K562 (cell line): ENCODE results near the gene TMEM95. TPM values are rescaled to one million over a fixed set of nuclear protein-coding genes. Genes with fewer than 3 reads are reported as not detected.
A peak's percentile ranks its signal among the peaks of the same experiment; 100 is the strongest.

Experiments used
- ATAC-seq: fragments of 200-7000 bp; cut with Tn5 transposase; 3 replicates; pipeline ENCODE4 v1.9.1; 2020; ENCODE audit warnings: moderate library complexity
- BruUV-seq: library from RNA; stranded (reverse); fragments of 400-500 nt; replicated peaks from 2 replicates; lab custom pipeline; 2021; lab: Mats Ljungman, UMichigan
- CTCF ChIA-PET: fragments of 300-600 bp; formaldehyde crosslinking; extraction: SDS; loops from one replicate; lab custom pipeline; 2021; ENCODE audit warnings: low intra/inter-chr PET ratio; lab: Yijun Ruan, JAX
- POLR2A ChIA-PET: fragments of 300-600, 350-650 bp; sonication (Branson Sonifier 250); formaldehyde crosslinking; extraction: SDS; loops from one replicate; lab custom pipeline; 2021; ENCODE audit warnings: antibody characterized with exemption, inconsistent platforms; lab: Yijun Ruan, JAX
- DNase-seq, 4 experiments: peaks; one replicate each; pipeline versions ENCODE4 v3.0.0 to v3.0.0-alpha.2; 2011 to 2018; ENCODE audit warnings: low spot score in 3 of 4, mixed read lengths in 3 of 4; ENCODE audit errors: extremely low read depth in 1 of 4
- FAIRE-seq: peaks from 2 replicates; lab custom pipeline; 2011; peaks lifted over from hg19 to GRCh38; lab: Jason Lieb, UNC
- H2AFZ ChIP-seq: 2 replicates; pipeline ENCODE4 v1.6.0; 2011; ENCODE audit warnings: low read depth, low read length, control low read depth, inconsistent platforms
- H3K27ac ChIP-seq: fragments of 200-600 bp; 3 replicates; pipeline ENCODE4 v1.8.0; 2011; ENCODE audit warnings: low read depth, mild to moderate bottlenecking, control low read depth, inconsistent platforms, low read length, moderate library complexity, mixed read lengths; ENCODE audit errors: extremely low read depth
- H3K27me3 ChIP-seq, 2 experiments: fragments of 300-600 bp in 1 of 2; 2 replicates in 1 of 2; 3 replicates in 1 of 2; pipeline versions ENCODE4 v1.6.0 to v1.8.0; 2011; ENCODE audit warnings: inconsistent platforms in 2 of 2, low read length in 2 of 2, mild to moderate bottlenecking in 1 of 2, mixed read lengths in 1 of 2, moderate library complexity in 1 of 2; ENCODE audit not compliant: control insufficient read depth in 2 of 2, insufficient read depth in 2 of 2
- H3K36me3 ChIP-seq: fragments of 300-600 bp; 3 replicates; pipeline ENCODE4 v1.8.0; 2011; ENCODE audit warnings: mild to moderate bottlenecking, low read length, inconsistent platforms; ENCODE audit not compliant: control insufficient read depth, insufficient read depth
- H3K4me1 ChIP-seq, 2 experiments: fragments of 200-600 bp in 1 of 2; replicated peaks in 1 of 2; 2 replicates in 1 of 2; 3 replicates in 1 of 2; pipeline versions ENCODE4 v1.5.1 to v1.8.0; 2011; ENCODE audit warnings: inconsistent platforms in 2 of 2, low read length in 2 of 2, mild to moderate bottlenecking in 1 of 2, mixed read lengths in 1 of 2, moderate library complexity in 1 of 2; ENCODE audit not compliant: control insufficient read depth in 2 of 2, insufficient read depth in 2 of 2
- H3K4me2 ChIP-seq: 2 replicates; pipeline ENCODE4 v1.6.1; 2011; ENCODE audit warnings: low read length, control low read depth, inconsistent platforms, mixed read lengths; ENCODE audit not compliant: insufficient read depth
- H3K4me3 ChIP-seq: fragments of 200-600 bp; sonication (generic), shearing (Covaris generic); 2 replicates; pipeline ENCODE4 v1.5.1; 2016; ENCODE audit warnings: control low read depth, inconsistent platforms
- H3K79me2 ChIP-seq: fragments of 200-600 bp; 3 replicates; pipeline ENCODE4 v1.8.0; 2011; ENCODE audit warnings: low read length, inconsistent platforms; ENCODE audit not compliant: control insufficient read depth, insufficient read depth
- H3K9ac ChIP-seq, 2 experiments: 2 replicates each; pipeline versions ENCODE4 v1.6.0 to v1.6.1; 2011; ENCODE audit warnings: low read depth in 2 of 2, low read length in 2 of 2, control low read depth in 1 of 2, inconsistent platforms in 1 of 2, mild to moderate bottlenecking in 1 of 2, mixed read lengths in 1 of 2; ENCODE audit not compliant: insufficient read depth in 1 of 2
- H3K9me1 ChIP-seq: one replicate; pipeline ENCODE4 v1.6.0; 2011; ENCODE audit warnings: inconsistent platforms, mild to moderate bottlenecking, low read length, moderate library complexity; ENCODE audit not compliant: control insufficient read depth, insufficient read depth
- H3K9me3 ChIP-seq: replicated peaks from 2 replicates; pipeline ENCODE4 v1.5.1; 2011; ENCODE audit warnings: low read depth, low read length, inconsistent platforms; ENCODE audit not compliant: control insufficient read depth, insufficient read depth
- H4K20me1 ChIP-seq: replicated peaks from 2 replicates; pipeline ENCODE4 v1.6.1; 2011; ENCODE audit warnings: low read length, inconsistent platforms, mixed read lengths; ENCODE audit not compliant: control insufficient read depth, insufficient read depth
- NFE2L1 ChIP-seq: fragments of 450-650 bp; IDR thresholded peaks from 2 replicates; pipeline ENCODE4 v1.6.1; 2016; ENCODE audit warnings: missing genetic modification characterization, low read depth, mild to moderate bottlenecking, missing compliant biosample characterization, moderate library complexity, borderline replicate concordance
- NFXL1 ChIP-seq: fragments of 450-650 bp; formaldehyde crosslinking; IDR thresholded peaks from 2 replicates; pipeline ENCODE4 v1.4.0; 2021; ENCODE audit warnings: mild to moderate bottlenecking
- POLR2AphosphoS2 ChIP-seq: IDR thresholded peaks from 2 replicates; pipeline ENCODE4 v1.6.1; 2012; ENCODE audit warnings: low read length, improper control_type of control experiment
- SIX5 ChIP-seq, 2 experiments: IDR thresholded peaks; 2 replicates each; pipeline ENCODE4 v1.6.1; 2011; ENCODE audit warnings: low read length in 2 of 2, borderline replicate concordance in 1 of 2, low read depth in 1 of 2, mild to moderate bottlenecking in 1 of 2, moderate library complexity in 1 of 2; ENCODE audit not compliant: insufficient read depth in 1 of 2
- WGBS: fragments of 100-300 bp; shearing (Covaris generic); methylation state at CpG from one replicate; pipeline ENCODE4 v1.1.6; 2016; ENCODE audit warnings: low coverage, mixed read lengths; ENCODE audit not compliant: insufficient coverage; ENCODE audit errors: missing lambda C conversion rate; 5-methylcytosine and 5-hydroxymethylcytosine counted together
- in situ Hi-C: fragments of 300-500 bp; cut with MboI; formaldehyde crosslinking; loops from 4 replicates; pipeline ENCODE4 v1.15.0; 2018; ENCODE audit warnings: inconsistent platforms, mixed read lengths
- intact Hi-C: fragments of 100-400 bp; cut with micrococcal nuclease; formaldehyde crosslinking; loops from 2 replicates; pipeline ENCODE4 v1.14.2; 2022
- polyA plus RNA-seq, 8 experiments: library from polyadenylated mRNA; depleted of rRNA in 4 of 8; stranded (reverse) in 5 of 8; unstranded in 3 of 8; fragments of >200 nt; fragmentation: Nextera tagmentation in 2 of 8; fragmentation: Illumina TruSeq in 1 of 8; extraction: Ambion mirVana in 2 of 8; extraction: Trizol in 1 of 8; gene quantifications; 2 replicates each; pipeline versions ENCODE4 v1.2.1 to v1.2.3, GENCODE V29; 2011 to 2014; ENCODE audit warnings: inconsistent platforms in 1 of 8, missing spikeins in 1 of 8
- total RNA-seq, 7 experiments: library from RNA; depleted of rRNA in 6 of 7; stranded (reverse); fragments of >200 nt in 6 of 7; fragmentation: Illumina TruSeq in 2 of 7; extraction: Trizol in 2 of 7; gene quantifications; 2 replicates each; pipeline versions ENCODE4 v1.2.1 to v1.2.3, GENCODE V29; 2011 to 2021; ENCODE audit warnings: low replicate concordance in 1 of 7

Gene TMEM95
- total and polyA plus RNA-seq, 9 of the 15 experiments (the other 6 are each of a cell fraction or from before 2014, with no cell fraction given) = not detected

- H3K27me3 ChIP-seq = no peaks in the 10 kb centered on the region
- TF ChIP-seq SIX5 (IDR thresholded peaks at IDR 0.05; ENCODE audit: borderline replicate concordance in 1 of 2, insufficient read depth in 1 of 2, low read depth in 1 of 2, low read length in 2 of 2) (no peak), NFXL1 (CRISPR knock-in tag) (no peak), POLR2AphosphoS2 (no peak), NFE2L1 (tag) (no peak)
- WGBS = 67% methylated on average over 12 of the region's 19 CpGs
- intact Hi-C loops (no loop called here), in situ Hi-C loops (no loop called here)
- H4K20me1 ChIP-seq = no peaks in the 10 kb centered on the region
- CTCF ChIA-PET = interaction anchor here (0.6 kb wide), 1 partner anchor 75 kb away, joined by 9 read pairs; no protein-coding TSS in a partner anchor
- no TSS peak for BruUV-seq
- no peak for ATAC-seq
- H3K9ac ChIP-seq = peak overlapping the region in 1 of 2 experiments; percentile 55; a peak in 2 of 4 replicates
- H3K27ac ChIP-seq = no peak overlapping the region
- no peaks in the 10 kb centered on the region for H3K9me3 ChIP-seq
- H3K4me1 ChIP-seq = peaks cover 3 to 63% of the 10 kb centered on the region in 2 experiments; a peak in 3 of 5 replicates
- no peaks in the 10 kb centered on the region for H3K36me3 ChIP-seq
- H2AFZ ChIP-seq = no peak overlapping the region
- no peak overlapping the region for H3K4me2 ChIP-seq
- H3K79me2 ChIP-seq = peaks cover 8% of the 10 kb centered on the region
- no peak for FAIRE-seq
- DNase-seq = no peak
- H3K9me1 ChIP-seq = no peaks in the 10 kb centered on the region
- H3K4me3 ChIP-seq = no peak overlapping the region
- POLR2A ChIA-PET = interaction anchor here (0.7 to 4.6 kb wide), 2 partner anchors 11 to 312 kb away, joined by 3 to 15 read pairs; partner anchors contain the start of gene ACAP1
Observed at GRCh38 chr17:7347630-7348477, 7.1 kb upstream of the TMEM95 start.
